Parathyroid adenoma (tissue), 2 donors: ENCODE results near the gene PAX2.

Experiments used
- H2AFZ ChIP-seq: fragments of 300-600 bp; sonication (generic); one replicate; pipeline ENCODE4 v1.7.0; 2017; ENCODE audit warnings: antibody characterized with exemption, mild to moderate bottlenecking
- H3K27ac ChIP-seq: fragments of 300-600 bp; sonication (generic); one replicate; pipeline ENCODE4 v1.7.0; 2017
- H3K27me3 ChIP-seq: fragments of 300-600 bp; sonication (generic); one replicate; pipeline ENCODE4 v1.7.0; 2017; ENCODE audit warnings: low read length; ENCODE audit not compliant: control insufficient read depth, insufficient read depth
- H3K36me3 ChIP-seq: fragments of 300-600 bp; sonication (generic); one replicate; pipeline ENCODE4 v1.7.0; 2017; ENCODE audit warnings: low read length; ENCODE audit not compliant: control insufficient read depth, insufficient read depth
- H3K4me1 ChIP-seq: fragments of 300-600 bp; sonication (generic); one replicate; pipeline ENCODE4 v1.7.0; 2017; ENCODE audit warnings: control low read depth
- H3K4me2 ChIP-seq: fragments of 300-600 bp; sonication (generic); one replicate; pipeline ENCODE4 v1.7.0; 2017; ENCODE audit warnings: low read length
- H3K4me3 ChIP-seq: fragments of 300-600 bp; sonication (generic); one replicate; pipeline ENCODE4 v1.7.0; 2017; ENCODE audit warnings: low read depth, low read length
- H3K79me2 ChIP-seq: fragments of 300-600 bp; sonication (generic); one replicate; pipeline ENCODE4 v1.7.0; 2017; ENCODE audit warnings: control low read depth
- H3K9ac ChIP-seq: fragments of 300-600 bp; sonication (generic); one replicate; pipeline ENCODE4 v1.7.0; 2017; ENCODE audit warnings: mild to moderate bottlenecking
- H3K9me3 ChIP-seq: fragments of 300-600 bp; sonication (generic); one replicate; pipeline ENCODE4 v1.7.0; 2017; ENCODE audit warnings: low read length; ENCODE audit not compliant: control insufficient read depth
- CTCF ChIP-seq: fragments of 300-600 bp; sonication (generic); IDR thresholded peaks from one replicate; pipeline ENCODE4 v1.7.0; 2017; ENCODE audit warnings: antibody characterized with exemption, mild to moderate bottlenecking
- donor health status: primary hyperparathyroidism.

Gene PAX2

GRCh38 chr10:100816671-100817070, 71.3 kb downstream of the PAX2 start:
- Histone ChIP-seq H3K9ac (no peak overlapping the region), H3K27me3 (no peaks in the 10 kb centered on the region), H2AFZ (no peak overlapping the region), H3K4me2 (no peak overlapping the region), H3K27ac (no peak overlapping the region), H3K4me3 (no peak overlapping the region), H3K36me3 (no peaks in the 10 kb centered on the region), H3K79me2 (no peaks in the 10 kb centered on the region), H3K9me3 (no peaks in the 10 kb centered on the region), H3K4me1 (no peaks in the 10 kb centered on the region)
- no peak for TF ChIP-seq CTCF

GRCh38 chr10:100817268-100817839, 72.0 kb downstream of the PAX2 start:
- no peak overlapping the region for H3K27ac ChIP-seq
- no peaks in the 10 kb centered on the region for H3K4me1 ChIP-seq
- no peaks in the 10 kb centered on the region for H3K79me2 ChIP-seq
- no peaks in the 10 kb centered on the region for H3K27me3 ChIP-seq
- no peaks in the 10 kb centered on the region for H3K9me3 ChIP-seq
- no peaks in the 10 kb centered on the region for H3K36me3 ChIP-seq
- no peak overlapping the region for H3K4me2 ChIP-seq
- H2AFZ ChIP-seq, result no peak overlapping the region
- no peak overlapping the region for H3K4me3 ChIP-seq
- H3K9ac ChIP-seq, result no peak overlapping the region
- TF ChIP-seq CTCF, result no peak

- no peak overlapping the region for H3K9ac ChIP-seq
- no peaks in the 10 kb centered on the region for H3K9me3 ChIP-seq
- no peak overlapping the region for H3K4me2 ChIP-seq
- no peaks in the 10 kb centered on the region for H3K4me1 ChIP-seq
- no peak for TF ChIP-seq CTCF
- H3K79me2 ChIP-seq, result no peaks in the 10 kb centered on the region
- no peaks in the 10 kb centered on the region for H3K36me3 ChIP-seq
- H2AFZ ChIP-seq, result no peak overlapping the region
- no peak overlapping the region for H3K4me3 ChIP-seq
- H3K27me3 ChIP-seq, result no peaks in the 10 kb centered on the region
- H3K27ac ChIP-seq, result no peak overlapping the region
These were observed 74.0 kb downstream of the PAX2 start for GRCh38 chr10:100819424-100819823.

GRCh38 chr10:100823194-100823593, 77.8 kb downstream of the PAX2 start:
- H3K27me3 ChIP-seq, result peaks cover 6% of the 10 kb centered on the region

More at GRCh38 chr10:100823194-100823593, 77.8 kb downstream of the PAX2 start:
- no peaks in the 10 kb centered on the region for H3K79me2 ChIP-seq
- no peaks in the 10 kb centered on the region for H3K36me3 ChIP-seq
- H3K9me3 ChIP-seq, result no peaks in the 10 kb centered on the region
- H3K4me3 ChIP-seq, result no peak overlapping the region
- TF ChIP-seq CTCF, result no peak
- no peak overlapping the region for H2AFZ ChIP-seq
- no peak overlapping the region for H3K27ac ChIP-seq
- H3K4me1 ChIP-seq, result no peaks in the 10 kb centered on the region
- H3K9ac ChIP-seq, result no peak overlapping the region
- H3K4me2 ChIP-seq, result no peak overlapping the region
